HG02588 (cell line): ENCODE measurements around the gene STK38L.
A peak's percentile ranks its signal among the peaks of the same experiment; 100 is the strongest.

ENCODE experiments used
- ATAC-seq: cut with Tn5 transposase; IDR thresholded peaks from one replicate; pipeline ENCODE4 v1.9.1; 2021; ENCODE audit warnings: mild to moderate bottlenecking, moderate library complexity; ENCODE audit not compliant: unreplicated experiment

The STK38L gene

DNA sequence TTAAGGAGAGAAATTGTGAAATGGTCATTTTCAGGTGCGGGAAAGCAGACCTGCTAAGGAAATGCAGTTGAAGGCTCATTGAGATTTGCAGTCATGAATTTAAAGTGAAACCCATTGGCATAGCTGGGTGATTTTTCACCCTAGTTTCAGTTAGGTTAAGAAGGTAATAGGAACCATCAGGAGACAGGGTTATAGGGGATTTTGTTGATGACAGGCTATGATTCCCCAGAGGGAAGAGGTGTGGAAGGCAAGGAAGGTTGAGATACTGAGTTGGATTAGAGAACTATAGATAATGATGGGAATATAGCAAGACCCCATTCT, 65.9 kb downstream of the STK38L start:
- no peak for ATAC-seq

DNA sequence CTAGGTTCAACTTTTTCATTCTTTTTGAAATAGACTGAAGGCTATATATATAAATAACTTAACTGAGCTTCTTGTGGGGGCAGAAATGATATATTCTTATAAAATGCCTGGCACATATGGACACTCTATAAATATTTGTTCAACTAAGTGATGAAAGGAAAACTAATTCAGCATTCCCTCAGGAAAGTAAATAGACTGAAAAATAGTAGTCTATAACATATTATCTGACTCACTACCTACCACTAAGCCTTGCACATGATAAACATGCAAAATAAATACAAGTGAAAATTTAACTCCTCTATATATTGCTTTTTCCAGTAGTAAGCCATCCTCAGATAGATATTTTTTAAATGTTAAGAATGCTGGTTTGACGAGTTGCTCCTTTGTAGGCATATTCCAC, 72.9 kb downstream of the STK38L start:
- ATAC-seq, result no peak

DNA sequence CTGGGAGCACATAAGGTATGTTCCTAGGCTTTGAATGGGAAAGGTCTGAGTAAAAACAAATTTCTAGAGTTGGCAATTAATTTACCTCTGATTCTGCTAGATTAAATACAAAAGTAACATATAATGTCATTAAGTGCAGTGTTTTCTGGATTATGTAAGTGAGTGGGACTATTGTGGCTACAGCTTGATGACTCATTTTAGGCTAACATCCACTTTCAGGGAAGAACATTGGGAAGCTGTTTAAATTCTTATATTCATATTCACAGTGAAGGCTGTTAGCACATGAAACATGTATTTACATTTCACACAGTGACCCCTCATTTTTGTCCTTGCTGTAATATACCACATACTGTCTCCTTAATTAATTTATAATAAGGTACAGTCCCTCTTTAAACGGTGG, 75.3 kb downstream of the STK38L start:
- no peak for ATAC-seq

DNA sequence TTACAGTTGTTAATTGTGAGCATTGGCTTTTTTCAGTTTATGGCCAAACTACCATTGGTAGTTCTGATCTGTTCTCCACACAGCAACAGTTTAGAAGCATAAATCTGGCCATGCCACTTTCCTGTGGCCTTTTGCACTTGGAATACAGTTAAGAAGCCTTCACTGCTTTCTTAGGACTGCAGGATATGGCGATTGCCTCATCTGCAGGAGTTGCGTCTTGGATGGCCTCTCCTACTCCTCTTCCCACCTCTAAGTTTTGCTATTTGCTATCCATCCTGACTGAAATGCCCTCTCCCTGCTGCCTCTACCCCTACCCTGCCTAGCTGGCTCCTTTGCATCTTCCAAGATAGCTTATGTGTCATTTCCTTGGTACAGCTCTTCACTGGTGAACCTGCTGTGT, 75.8 kb downstream of the STK38L start:
- ATAC-seq, result no peak

DNA sequence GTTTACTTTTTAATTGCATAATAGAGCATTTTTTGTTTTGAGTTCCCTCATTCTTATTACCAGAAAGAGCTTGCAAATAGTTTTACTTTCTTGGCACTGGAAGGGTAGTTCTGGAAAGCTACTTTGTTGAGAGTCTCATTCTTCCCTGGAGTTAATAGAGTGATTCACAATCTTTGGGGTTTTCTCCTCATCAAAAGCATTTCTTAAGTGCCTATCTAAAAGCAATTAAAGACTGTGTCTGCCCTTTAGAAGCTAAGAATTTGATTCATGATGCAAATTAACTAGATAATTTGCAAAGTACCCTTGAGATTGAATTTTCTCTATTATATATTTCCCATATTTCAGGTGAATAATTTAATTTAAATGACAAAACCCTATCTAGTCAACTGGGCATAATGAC, 80.4 kb downstream of the STK38L start:
- ATAC-seq, result no peak

DNA sequence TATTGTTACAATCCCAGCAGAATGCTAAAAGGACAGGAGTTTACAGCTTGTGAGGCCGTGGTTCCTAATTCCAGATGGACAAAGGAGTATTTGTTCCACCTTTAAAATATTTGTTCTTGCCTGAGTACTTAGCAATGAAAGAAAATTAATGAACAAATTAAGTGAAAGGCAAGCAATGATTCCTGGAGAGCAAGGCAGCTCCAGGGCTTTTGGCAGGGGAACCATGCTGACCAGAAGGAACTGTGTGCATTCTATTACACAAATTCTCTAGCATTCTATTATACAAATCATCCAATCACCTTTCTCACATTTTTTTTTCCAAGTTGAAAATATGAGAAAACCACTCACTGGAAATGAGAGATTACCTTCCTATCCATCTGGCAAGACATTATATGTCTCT, 86.8 kb downstream of the STK38L start:
- ATAC-seq, result no peak

DNA sequence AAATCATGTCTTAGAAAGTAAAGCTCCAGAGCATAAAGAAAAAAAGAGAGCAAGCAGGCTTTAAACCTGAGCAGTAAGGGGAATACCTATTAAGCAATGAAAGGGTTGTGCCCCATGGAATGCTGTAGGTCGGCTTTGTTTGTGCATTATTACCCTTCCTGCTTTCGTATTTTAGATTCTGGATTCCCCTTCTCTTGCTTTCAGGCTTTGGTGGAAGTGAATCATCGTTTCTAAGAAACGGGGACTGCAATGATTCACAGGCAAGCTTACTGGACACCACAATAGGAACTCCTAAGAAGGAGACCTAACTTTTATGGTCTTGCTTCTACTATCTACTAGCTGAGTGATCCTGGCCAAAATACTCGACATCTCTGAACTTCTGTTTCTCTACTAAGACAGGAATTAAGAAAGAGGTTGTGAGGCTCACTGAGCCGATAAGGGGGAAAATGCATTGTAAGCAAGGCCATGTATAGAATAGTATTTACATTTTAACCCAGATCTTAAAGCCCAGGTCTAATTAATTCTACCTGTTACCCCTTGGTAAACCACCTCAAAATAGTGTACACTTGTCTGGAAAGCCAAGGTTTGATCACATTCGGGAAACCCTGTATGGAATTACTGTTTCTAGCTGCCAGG, 87.3 kb downstream of the STK38L start:
- no peak for ATAC-seq

DNA sequence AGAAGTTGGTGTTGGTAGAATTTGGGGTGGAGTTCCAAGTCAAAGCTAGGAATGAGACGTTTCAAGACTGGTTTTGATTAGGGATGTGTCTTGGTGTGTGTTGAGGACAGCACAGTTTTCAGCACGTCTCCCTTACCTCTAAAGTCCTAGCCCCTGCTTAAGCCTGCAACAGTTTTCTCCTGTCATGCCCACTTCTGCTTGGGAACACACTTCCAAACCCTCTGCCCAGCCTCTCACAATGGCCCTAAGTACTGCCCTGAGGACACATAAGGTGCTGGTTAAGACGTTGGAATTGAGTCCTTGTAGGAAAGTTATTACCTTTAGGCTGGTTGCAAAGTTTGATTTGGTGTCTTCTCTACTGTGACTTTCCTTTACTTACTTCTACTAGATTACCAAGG, 87.8 kb downstream of the STK38L start:
- no peak for ATAC-seq

DNA sequence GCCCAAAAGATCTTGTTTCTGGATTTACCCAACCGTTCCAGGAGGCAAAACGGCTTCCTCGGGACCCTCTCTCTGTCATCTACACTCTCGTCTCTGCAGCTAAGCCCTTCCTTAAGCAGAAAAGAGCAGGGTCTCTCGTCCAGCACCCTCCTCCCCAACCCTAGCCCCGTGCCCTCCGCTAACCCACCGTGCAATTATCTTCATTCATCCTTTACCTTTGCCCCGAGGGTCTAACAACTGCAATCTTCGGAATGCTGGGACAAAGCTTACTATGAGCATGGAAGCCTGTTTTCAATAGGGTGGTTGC, 88.3 kb downstream of the STK38L start:
- ATAC-seq, result no peak

DNA sequence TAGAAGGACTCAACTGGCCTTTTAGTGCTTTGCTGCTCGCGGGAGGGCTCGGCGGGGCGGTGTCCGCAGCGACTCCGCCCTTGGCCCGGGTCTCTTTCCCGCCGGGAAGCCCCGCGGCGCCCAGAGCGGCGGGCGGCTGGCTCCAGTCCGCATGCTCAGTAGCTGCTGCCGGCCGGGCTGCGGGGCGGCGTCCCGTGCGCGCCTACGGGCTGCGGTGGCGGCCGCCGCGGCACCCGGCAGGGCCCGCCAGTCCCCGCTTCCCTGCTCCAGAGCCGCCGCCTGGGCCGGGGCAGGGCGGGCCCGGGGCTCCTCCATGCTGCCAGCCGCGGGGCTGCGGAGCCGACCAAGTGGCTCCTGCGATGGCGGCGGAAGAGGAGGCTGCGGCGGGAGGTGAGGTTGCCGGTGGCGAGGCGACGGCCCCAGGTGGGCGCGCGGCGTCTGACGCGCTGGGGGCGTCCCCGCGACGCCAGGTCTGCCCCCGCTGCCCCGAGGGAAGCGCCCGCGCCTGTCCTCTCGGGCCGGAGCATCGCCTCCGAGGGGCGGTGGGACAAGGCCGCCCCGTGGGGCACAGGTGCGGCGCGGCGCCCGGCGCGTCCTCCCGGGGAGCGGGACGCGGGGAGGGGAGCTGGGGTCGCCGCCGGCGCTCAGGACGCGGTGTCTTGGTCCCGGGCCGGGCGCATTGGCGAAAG, 88.8 kb downstream of the STK38L start, which contains the start of gene BMAL2:
Gene BMAL2, plus strand, starts transcription at position 123 of the 689 bp plus-strand sequence. Its CDS starts 237 bp downstream, at position 360.
- peak; percentile 38 for ATAC-seq

DNA sequence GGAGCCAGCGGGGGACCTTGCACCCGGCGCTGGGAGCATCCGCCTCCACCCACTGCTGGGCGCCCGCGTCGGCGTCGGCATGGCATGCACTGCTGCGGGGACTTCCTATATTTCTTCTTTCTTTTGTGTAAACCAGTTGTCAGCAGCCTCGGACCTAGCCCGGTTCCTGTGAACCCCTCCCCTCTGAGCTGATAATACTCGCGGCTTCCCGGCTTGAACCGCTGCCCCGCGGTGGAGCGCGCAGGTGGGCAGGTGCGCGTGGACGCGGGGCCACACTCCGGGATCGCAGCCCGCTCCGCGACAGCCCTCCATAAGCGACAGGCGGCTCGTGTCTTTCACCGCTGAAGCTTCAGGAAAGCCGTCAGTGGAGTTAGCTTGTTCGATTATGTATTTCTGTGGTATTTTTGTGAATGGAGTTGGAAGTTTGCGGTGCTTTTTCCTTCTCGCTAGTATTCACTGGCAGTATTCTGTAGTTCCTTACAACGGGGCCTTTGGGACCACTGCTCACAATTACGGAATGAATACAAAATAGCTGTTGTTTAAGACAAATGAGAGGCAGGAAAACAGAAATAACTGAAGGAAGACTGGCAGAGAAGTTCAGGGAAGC, 89.4 kb downstream of the STK38L start:
- peak; percentile 38 for ATAC-seq

DNA sequence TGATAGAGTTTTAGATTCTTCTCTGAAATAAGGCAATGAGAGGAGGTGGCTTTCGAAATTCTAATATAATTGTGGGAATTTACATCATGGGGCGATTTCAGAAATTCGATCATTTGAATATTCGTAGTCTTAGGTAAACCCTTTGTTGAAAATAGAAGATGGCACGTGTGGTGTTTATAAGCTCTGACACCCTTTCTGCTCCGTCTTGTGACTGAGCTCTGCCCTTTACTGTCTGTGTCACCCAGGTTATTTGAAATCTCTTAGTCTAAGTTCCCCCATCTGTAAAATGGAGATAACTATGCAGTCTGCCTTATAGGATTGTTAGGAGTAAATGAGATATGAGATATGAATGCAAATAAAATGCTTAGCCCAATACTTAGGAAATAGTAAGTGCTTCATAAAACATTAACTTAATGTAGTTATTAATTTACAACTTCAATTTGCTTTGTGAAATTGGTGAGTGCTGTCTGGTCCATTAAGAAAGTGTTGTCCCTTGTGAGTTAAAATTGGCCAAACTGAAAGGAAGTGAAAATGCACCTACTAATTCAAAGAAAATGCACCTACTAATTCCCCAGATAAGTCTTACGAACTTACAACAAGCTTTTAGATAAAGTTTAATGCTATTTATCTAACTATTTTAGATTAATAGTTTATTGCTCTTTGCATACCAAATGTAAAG, 90.1 kb downstream of the STK38L start:
- ATAC-seq, result no peak

DNA sequence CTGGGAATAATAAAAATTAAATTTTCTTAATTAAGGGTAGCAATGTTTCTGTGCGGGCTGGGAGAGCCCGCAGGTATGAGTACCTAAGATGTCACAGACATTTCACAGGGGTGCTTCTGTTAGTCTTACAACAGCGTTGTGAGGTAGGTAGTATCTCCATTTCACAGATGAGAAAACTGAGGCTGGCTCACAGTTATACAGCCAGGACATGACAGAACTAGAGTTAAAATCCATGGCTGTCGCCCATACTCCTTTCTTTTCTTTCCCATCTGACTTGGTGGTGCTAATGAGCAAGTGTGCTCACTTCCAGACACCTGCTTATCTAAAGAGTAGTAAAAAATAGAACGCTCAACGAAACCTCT, 90.6 kb downstream of the STK38L start:
- ATAC-seq, result no peak

DNA sequence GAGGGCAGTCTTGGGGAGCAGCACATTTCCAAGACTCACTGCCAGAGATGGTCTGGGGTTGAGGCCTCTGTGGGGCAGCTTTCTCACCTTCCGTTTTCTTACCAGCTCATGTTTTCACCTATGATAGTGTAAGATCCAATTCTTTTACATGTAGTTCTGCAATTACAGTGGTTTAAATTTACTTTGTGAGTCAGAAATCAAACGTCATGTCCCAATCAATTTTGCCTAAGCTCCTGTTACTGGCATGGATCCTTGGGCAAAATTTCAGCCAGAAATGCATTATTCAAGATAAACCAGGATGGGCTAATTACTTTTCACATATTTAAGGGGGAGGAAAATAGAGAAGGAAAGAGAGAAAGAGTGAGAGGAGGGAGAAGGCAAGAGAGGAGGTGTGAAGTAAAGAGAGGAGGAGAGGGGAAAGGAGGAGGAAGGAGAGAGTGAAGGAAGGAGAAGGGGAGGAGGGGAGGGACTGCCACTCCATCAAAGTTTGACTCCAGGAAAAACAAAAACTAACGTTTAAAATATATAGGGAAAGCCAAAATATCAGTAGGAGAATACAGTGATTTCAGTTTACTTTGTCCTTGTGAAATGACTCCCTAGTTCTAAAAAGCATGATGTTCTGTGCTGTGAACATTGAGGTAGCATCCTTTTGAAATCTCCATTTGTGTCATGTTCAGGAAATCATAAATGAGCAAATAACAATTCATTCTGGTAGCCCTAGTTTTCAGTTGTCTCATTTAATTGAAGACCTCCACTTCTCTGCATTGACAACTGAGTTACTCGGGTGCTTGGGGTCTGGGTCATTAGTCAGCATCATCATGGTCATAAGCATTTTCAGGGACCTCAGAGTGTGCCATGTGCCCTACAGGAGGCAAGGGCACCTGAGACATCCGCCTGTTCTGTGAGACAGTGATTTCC, 91.5 kb downstream of the STK38L start:
- no peak for ATAC-seq

DNA sequence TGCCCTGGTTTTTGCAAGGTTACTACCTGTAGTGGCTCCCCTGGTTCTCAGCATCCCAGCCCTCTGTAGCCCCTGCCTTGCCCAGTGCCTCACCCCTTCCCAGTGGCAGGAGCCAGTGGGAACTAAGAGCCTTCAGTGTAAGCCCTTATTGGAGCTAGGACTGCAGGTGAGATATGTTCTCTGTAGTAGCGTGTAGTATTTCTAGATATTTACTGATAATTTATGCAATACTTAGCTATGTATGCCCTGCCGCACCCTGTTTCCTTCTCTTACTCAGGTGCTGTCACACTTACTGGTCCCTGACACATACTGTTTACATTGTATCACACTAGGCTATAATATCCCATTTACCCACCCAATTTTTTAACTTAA, 92.2 kb downstream of the STK38L start:
- ATAC-seq, result no peak

DNA sequence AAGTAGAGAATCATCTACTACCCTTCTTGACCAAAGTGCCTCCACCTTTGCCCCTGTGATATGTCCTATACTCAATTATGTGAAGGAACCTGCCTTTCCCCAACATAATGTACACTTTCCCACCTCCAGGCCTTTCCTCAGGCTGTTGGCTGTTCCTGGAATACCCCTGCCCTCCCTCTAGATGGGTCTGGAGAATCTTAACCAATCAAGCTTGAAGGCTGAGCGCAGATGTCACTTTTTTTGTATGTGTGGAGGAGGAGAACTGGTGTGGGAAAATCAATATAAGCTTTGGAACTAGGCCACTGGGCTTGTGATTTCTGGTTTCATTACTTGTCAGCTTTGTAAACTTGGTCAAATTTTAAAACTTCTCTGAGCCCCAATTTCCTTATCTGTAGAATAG, 93.3 kb downstream of the STK38L start:
- ATAC-seq, result no peak

DNA sequence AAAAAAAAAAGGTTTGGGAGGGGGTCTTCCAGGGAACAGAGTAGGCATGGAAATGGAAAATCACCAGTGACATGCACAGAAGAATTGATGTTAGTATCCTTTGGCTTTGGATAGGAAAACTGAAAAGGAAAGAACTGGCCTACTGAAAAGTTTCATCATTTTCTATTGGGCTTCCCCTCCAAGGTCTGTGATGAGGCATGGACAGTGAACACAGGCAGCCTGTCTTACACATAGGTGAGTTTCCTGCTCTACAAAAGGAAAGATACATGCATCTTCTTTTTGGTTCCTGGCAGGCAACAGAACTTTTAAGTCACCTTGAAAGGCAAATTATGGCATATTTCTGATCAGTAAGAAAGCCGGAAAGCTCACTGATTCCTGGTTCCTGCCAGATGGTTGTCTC, 94.4 kb downstream of the STK38L start:
- ATAC-seq, result no peak

DNA sequence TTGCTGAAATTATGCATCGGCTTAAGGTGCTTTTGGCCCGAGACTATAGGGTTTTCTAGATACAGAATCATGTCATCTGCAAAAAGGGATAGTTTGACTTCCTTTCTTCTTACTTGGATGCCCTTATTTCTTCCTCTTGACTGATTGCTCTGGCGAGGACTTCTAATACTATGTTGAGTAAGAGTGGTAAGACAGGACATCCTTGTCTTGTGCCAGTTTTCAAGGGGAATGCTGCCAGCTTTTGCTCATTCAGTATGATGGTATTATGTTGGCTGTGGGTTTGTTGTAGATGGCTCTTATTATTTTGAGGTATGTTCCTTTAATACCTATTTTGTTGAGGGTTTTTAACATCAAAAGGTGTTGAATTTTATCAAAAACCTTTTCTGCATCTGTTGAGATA, 96.9 kb downstream of the STK38L start:
- no peak for ATAC-seq

DNA sequence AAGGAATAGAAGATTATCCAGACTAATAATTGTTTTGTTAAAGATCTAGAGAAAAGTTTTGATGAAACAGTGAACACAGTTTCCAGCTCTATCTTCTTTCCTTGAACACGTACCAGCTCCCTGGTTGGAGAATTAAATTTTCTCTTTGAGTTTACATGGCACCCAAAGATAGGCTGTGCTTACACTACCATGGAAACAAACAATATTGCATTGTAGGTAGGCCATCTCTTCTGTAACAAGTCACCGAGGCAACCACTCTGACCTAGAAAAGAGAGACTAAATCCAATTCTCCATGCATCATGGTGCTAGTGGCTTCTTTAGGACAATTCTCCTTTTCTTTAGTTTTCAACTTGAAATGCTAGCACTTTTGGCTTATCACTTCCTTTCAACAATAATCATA, 98.5 kb downstream of the STK38L start:
- ATAC-seq, result no peak

DNA sequence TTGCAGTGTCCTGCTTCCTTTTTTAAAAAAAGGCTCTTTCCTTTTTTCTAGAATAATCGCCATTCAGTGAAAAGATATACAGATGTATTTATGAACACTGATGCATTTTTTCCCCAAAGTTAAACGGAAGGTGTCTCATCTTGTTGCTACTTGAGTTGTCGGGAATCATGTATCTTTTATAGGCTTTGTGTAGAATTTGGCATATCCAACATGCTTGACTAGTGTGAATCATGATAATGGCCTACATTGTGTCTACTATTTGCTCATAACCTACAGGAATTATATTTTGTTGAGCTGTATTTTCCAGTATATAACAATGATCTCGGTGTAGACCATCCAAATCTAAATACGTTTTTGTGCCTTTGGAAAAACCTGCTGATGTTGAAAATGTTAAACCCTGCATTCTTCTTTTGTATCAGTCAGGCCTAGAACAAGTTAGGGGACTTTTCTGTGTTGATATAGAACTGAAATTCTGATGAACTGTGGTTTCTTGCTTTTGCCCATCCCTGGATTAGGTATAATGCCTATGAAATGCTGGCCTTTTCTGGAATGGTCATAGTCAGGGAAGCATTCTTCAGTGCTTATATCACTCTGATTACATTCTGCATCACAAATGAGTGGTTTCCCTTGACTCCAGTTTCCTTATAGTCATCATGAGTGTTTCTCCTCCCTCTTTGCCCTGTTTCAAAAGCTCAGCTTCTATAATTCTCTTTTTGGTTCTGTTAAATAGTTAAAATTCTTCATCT, 99.3 kb downstream of the STK38L start:
- ATAC-seq, result no peak

DNA sequence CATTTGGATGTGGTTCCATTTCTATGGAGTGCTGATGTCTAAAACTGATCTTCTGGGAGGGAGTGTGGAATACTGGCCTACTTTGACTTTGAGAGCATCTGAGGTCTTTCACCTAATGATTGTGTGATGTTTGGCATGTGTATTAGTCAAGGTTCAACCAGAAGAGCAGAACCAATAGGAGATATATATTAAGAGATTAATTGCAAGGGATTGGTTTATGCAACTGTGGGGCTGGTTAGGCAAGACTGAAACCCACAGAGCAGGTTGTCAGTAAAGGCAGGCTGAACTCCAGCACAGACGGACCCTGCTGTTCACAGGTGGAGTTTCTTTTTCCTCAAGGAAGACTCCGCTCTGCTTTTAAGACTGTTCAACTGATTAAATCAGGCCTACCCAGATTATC, 100.2 kb downstream of the STK38L start:
- ATAC-seq, result no peak
